Measurements from ENCODE around the gene OPA3. TPM values are rescaled to one million over a fixed set of nuclear protein-coding genes. Genes with fewer than 3 reads are reported as not detected.

OPA3 gene
- total and polyA plus RNA-seq, 10 of the 15 experiments (the other 5 are each of a cell fraction or from before 2014, with no cell fraction given), result 2.2 to 24.3 (median 13.3) TPM

- TF ChIP-seq PKNOX1 (IDR thresholded peaks at IDR 0.05) (peak; percentile 59), CHD2 (IDR thresholded peaks at IDR 0.05; ENCODE audit: borderline replicate concordance, low read depth, low read length) (no peak), JUNB (IDR thresholded peaks at IDR 0.05) (no peak), POLR2A (IDR thresholded peaks at IDR 0.05; ENCODE audit: low read depth, low read length) (no peak), TCF12 (IDR thresholded peaks at IDR 0.05; ENCODE audit: low read depth, low read length) (no peak), SUZ12 (IDR thresholded peaks at IDR 0.05; ENCODE audit: unreplicated experiment) (no peak), EGR1 (IDR thresholded peaks at IDR 0.05; ENCODE audit: borderline replicate concordance in 1 of 2, low read depth in 2 of 2, low read length in 2 of 2) (no peak), JUND (IDR thresholded peaks at IDR 0.05; ENCODE audit: low read depth, low read length) (no peak), EED (IDR thresholded peaks at IDR 0.05; ENCODE audit: low read depth) (no peak), SMAD1 (IDR thresholded peaks at IDR 0.05; ENCODE audit: low read depth, partially characterized antibody) (no peak), BACH1 (IDR thresholded peaks at IDR 0.05; ENCODE audit: borderline replicate concordance) (no peak), TAF1 (IDR thresholded peaks at IDR 0.05; ENCODE audit: borderline replicate concordance, low read depth, low read length) (no peak), ZNF207 (IDR thresholded peaks at IDR 0.05; ENCODE audit: borderline replicate concordance) (0 out of 2 replicates have a peak, but pooled peaks have one; percentile 51), RAD21 (IDR thresholded peaks at IDR 0.05; ENCODE audit: insufficient read depth, low read depth, low read length) (peak; percentile 82), CBFB (IDR thresholded peaks at IDR 0.05; ENCODE audit: low read depth) (no peak), IKZF2 (IDR thresholded peaks at IDR 0.05) (no peak), ZBED1 (IDR thresholded peaks at IDR 0.05; ENCODE audit: borderline replicate concordance) (no peak), SMAD5 (IDR thresholded peaks at IDR 0.05; ENCODE audit: low read depth) (no peak)
- TF ChIP-seq, protein P1, sequence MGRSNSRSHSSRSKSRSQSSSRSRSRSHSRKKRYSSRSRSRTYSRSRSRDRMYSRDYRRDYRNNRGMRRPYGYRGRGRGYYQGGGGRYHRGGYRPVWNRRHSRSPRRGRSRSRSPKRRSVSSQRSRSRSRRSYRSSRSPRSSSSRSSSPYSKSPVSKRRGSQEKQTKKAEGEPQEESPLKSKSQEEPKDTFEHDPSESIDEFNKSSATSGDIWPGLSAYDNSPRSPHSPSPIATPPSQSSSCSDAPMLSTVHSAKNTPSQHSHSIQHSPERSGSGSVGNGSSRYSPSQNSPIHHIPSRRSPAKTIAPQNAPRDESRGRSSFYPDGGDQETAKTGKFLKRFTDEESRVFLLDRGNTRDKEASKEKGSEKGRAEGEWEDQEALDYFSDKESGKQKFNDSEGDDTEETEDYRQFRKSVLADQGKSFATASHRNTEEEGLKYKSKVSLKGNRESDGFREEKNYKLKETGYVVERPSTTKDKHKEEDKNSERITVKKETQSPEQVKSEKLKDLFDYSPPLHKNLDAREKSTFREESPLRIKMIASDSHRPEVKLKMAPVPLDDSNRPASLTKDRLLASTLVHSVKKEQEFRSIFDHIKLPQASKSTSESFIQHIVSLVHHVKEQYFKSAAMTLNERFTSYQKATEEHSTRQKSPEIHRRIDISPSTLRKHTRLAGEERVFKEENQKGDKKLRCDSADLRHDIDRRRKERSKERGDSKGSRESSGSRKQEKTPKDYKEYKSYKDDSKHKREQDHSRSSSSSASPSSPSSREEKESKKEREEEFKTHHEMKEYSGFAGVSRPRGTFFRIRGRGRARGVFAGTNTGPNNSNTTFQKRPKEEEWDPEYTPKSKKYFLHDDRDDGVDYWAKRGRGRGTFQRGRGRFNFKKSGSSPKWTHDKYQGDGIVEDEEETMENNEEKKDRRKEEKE (IDR thresholded peaks at IDR 0.05), result no peak
- TF ChIP-seq, protein P2, sequence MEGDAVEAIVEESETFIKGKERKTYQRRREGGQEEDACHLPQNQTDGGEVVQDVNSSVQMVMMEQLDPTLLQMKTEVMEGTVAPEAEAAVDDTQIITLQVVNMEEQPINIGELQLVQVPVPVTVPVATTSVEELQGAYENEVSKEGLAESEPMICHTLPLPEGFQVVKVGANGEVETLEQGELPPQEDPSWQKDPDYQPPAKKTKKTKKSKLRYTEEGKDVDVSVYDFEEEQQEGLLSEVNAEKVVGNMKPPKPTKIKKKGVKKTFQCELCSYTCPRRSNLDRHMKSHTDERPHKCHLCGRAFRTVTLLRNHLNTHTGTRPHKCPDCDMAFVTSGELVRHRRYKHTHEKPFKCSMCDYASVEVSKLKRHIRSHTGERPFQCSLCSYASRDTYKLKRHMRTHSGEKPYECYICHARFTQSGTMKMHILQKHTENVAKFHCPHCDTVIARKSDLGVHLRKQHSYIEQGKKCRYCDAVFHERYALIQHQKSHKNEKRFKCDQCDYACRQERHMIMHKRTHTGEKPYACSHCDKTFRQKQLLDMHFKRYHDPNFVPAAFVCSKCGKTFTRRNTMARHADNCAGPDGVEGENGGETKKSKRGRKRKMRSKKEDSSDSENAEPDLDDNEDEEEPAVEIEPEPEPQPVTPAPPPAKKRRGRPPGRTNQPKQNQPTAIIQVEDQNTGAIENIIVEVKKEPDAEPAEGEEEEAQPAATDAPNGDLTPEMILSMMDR (IDR thresholded peaks at IDR 0.05 in 2 of 3, conservative IDR thresholded peaks at IDR 0.05 in 1 of 3; ENCODE audit: control insufficient read depth in 2 of 3, extremely low read depth in 1 of 3, insufficient read depth in 1 of 3, low read depth in 3 of 3, low read length in 3 of 3), result peak; percentile 81 to 89 (median 87); a peak in 5 of 6 replicates
- TF ChIP-seq, protein P3, sequence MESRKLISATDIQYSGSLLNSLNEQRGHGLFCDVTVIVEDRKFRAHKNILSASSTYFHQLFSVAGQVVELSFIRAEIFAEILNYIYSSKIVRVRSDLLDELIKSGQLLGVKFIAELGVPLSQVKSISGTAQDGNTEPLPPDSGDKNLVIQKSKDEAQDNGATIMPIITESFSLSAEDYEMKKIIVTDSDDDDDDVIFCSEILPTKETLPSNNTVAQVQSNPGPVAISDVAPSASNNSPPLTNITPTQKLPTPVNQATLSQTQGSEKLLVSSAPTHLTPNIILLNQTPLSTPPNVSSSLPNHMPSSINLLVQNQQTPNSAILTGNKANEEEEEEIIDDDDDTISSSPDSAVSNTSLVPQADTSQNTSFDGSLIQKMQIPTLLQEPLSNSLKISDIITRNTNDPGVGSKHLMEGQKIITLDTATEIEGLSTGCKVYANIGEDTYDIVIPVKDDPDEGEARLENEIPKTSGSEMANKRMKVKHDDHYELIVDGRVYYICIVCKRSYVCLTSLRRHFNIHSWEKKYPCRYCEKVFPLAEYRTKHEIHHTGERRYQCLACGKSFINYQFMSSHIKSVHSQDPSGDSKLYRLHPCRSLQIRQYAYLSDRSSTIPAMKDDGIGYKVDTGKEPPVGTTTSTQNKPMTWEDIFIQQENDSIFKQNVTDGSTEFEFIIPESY (IDR thresholded peaks at IDR 0.05), result 0 out of 2 replicates have a peak, but pooled peaks have one; percentile 35
- TF ChIP-seq, protein P4, sequence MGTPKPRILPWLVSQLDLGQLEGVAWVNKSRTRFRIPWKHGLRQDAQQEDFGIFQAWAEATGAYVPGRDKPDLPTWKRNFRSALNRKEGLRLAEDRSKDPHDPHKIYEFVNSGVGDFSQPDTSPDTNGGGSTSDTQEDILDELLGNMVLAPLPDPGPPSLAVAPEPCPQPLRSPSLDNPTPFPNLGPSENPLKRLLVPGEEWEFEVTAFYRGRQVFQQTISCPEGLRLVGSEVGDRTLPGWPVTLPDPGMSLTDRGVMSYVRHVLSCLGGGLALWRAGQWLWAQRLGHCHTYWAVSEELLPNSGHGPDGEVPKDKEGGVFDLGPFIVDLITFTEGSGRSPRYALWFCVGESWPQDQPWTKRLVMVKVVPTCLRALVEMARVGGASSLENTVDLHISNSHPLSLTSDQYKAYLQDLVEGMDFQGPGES (IDR thresholded peaks at IDR 0.05), result no peak
Measured at GRCh38 chr19:45569619-45570421, 14.8 kb downstream of the OPA3 start (continued).

Data from GM12878 (cell line).